NT2/D1 (cell line): ENCODE results near the gene APOL1.

Experiments
- YY1 ChIP-seq: IDR thresholded peaks from 2 replicates; pipeline ENCODE4 v1.6.1; 2011; ENCODE audit not compliant: insufficient read length, insufficient read depth
- ZNF274 ChIP-seq: IDR thresholded peaks from 2 replicates; pipeline ENCODE4 v1.6.1; 2011; ENCODE audit warnings: mild to moderate bottlenecking, low read depth, low read length

- TF ChIP-seq ZNF274 (no peak), YY1 (no peak)
Measured at GRCh38 chr22:36284171-36284571, 31.2 kb downstream of the APOL1 start.
